DMS114 treated with DMSO at 0.1 percent for 48 hours (cell line): Measurements from ENCODE around the gene PHIP.
"Not testable (repeated sequence)": the region's sequence is repeated elsewhere in the genome, so short reads cannot be mapped to it uniquely, and the experiment has no call there.

Experiments used
- DNase-seq: peaks from one replicate; lab custom pipeline; 2025; ENCODE audit not compliant: unreplicated experiment; lab: John Stamatoyannopoulos, UW

PHIP gene

DNA sequence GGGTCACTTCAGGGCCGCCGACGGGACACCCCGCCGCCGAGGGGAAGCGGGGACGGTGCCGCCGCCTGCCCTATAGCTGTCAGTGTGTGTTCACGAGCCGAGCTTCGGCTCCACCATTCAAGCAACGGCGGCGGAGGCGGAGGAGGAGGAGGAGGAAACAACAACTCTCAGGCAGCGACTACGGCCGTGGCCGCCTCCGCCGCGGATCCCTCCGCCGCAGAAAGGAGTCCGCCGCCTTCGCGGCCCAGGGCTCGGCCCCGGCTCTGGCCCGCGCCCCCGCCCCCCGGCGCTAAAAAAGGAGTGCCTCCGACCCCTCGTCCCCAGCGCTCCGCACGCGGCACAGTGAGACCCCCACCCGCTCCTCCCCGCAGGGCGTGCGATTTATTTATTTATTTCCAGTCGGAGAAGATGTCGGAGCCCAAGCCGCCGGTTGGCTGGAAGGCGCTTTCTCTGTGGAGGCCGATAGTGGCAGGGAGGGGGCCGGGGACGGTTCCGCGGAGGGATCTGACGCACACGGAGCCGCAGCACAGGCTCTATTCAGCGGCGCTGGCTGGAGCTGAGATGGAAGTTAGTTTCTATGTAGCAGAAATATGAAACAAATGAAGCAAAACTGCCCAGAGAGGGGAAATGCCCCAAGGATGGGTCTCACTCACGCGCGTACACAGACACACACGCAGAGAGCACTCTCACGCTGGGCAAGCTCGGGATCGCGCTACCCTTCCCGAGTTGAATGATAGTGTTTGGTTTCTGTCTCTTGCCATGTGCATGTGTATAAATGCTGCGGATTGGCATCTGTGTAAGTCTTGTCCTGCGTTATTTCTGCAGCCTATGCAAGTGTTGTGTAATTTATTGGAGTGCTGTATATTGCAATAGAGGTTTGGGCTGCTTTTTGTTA, at the start of gene PHIP:
TSS of gene PHIP (minus strand) at position 180 of the 895 bp plus-strand sequence. CDS start 186 bp downstream, outside the sequence.
- peak; percentile 85 for DNase-seq

DNA sequence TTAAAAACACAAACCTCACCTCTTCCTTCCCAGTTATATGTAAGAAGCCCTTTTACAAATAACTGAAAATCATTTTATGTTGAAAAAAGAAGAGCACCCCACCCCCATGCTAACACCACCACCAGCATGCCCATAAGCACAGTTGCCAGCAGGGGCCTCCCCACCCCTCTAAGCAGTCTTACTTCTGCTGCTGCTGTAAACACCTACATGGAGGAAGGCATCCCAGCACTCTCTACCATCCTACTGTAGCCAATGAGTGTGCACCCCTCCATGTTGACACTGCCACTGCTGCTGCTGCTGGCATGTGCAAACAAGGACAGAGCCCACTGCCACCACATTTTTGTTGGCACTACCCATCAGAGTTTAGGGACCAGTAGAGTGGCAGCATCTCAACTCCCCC, 49.6 kb upstream of the PHIP start:
- DNase-seq, result no peak

DNA sequence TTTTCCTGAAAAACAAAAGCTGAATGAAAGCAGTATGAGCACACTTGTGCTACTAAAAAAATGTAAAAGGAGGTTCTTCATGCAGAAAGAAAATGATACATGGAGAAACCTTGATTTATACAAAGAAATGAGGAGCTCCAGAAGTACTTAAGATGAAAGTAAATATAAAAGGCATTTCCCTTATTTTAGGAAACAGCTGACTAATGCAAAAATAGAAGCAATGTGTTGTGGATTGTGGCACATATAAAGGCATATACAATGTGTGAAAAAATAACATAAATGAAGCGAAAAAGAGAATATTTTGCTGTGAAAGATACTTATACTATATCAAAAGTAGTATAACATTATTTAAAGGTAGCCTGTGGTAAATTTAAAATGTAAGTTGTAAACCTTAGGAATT, 41.2 kb upstream of the PHIP start:
- DNase-seq, result no peak

DNA sequence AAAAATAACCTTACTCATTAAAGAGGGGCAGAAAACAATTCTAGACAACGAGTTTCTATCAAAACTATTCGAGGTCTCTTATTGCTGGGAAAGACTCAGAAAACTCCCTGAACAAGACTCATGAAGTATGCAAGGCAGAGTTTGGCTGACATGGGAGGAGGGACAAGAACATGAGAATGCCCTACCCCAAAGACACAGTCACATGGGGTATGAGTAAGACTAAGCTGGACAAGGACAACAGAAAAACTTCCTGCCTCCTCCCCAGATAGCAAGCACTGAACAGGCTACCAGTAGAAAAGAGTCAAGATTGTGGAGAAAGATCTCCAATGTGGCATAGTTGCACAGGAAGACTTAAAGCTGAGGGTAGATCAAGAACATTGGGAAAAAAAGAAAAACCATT, 39.7 kb upstream of the PHIP start:
- DNase-seq, result no peak

DNA sequence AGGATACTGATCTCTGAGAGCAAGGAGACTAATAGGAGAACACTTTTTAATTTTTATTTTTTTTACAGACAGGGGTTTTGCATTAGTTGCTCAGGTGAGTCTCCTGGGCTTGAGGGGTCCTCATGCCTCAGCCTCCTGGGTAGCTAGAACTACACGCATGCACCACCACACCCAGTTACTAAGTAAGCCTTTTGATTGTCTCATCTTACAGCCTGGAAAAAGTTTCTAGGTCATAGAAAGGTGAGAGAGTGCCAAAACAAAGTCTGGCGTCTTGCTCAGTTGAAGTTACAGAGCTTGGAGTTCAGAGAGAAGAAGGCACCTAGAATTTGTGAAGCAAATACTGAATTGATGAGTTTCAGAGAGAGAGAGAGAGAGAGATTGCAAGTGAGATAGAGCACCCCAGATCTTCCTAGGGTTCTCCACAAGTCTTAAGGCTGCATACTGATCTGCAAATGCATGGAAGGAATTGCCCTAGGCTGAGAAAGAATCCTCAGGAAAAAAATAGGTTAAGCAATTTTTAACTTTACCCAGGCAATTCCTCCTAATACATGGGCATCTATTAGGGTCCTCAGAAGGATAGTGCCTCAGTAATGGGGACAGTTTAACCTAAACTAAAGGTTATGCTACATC, 37.6 kb upstream of the PHIP start:
- no peak for DNase-seq

DNA sequence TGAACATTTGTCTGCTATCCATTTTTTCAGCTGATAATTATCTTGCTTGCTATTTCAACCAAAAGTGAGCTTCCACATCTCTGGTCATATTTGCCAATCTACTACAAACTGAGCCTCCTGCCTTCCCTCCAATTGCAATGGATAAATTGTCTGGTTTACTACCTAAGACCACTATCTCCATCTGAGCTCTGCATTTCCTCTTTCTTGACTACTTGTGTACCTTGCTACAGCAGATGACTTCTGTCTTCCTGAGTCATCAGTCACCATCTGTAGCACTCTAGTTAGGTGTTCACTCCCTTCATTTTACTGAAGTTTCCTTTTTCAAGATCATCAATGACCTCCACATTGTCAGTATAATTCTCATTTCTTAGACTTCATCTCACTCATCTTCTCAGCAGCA, 33.5 kb upstream of the PHIP start:
- DNase-seq, result no peak

DNA sequence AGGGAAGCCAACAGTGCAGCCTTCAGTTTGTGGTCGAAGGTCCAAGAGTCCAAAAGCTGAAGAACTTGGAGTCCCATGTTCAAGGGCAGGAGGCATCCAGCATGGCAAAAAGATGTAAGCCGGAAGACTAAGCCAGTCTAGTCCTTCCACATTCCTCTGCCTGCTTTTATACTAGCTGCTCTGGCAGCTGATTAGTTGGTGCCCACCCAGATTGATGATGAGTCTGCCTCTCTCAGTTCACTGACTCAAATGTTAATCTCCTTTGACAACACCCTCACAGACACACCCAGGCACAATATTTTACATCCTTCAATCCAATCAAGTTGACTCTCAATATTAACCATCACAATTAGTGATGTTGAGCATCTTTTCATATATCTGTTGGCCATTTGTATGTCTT, 23.1 kb upstream of the PHIP start:
- no peak for DNase-seq

DNA sequence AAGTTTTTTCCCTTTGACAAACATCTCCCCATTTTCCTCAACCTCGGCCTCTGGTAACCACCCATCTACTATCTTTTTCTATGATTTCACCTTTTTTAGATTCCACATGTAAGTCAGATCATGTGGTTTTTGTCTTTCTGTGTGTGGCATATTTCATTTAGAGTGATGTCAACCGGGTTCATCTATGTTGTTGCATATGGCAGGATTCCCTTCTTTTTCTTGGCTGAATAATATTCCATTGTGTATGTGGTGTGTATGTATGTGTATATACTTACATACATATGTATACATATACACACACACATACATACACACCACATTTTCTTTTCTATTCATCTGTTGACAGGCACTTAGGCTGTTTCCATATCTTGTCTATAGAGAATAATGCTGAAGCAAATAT, 22.2 kb upstream of the PHIP start:
- DNase-seq, result no peak

DNA sequence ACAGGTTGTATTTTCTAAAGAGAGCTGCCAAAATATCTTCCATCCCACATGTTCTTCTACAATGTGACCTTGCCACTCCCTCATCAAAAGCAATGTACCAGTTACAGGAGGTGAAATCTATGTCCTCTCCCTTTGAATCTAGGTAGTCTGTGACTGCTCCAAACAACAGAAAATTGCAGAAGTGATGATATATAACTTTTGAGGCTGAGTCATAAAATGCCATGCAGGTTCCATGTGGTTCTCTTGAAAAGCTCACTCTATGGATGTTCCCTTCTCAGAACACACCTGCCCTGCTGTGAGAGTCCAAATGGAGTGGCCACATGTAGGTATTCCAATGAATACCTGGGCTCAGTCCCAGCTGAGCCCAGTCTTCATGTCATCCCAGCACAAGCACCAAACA, 16.9 kb upstream of the PHIP start:
- no peak for DNase-seq

DNA sequence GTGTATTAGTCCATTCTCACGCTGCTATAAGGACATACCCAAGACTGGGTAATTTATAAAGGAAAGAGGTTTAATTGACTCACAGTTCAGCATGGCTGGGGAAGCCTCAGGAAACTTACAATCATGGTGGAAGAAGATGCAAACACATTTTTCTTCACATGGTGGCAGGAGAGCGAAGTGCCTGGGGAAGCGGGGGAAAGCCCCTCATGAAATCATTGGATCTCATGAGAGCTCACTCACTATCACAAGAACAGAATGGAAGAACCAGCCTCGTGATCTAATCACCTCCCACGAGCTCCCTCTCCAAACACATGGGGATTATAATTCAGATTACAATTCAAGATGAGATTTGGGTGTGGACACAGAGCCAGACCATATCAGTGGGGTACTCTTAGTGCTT, 13.7 kb upstream of the PHIP start:
- not testable (repeated sequence) for DNase-seq

DNA sequence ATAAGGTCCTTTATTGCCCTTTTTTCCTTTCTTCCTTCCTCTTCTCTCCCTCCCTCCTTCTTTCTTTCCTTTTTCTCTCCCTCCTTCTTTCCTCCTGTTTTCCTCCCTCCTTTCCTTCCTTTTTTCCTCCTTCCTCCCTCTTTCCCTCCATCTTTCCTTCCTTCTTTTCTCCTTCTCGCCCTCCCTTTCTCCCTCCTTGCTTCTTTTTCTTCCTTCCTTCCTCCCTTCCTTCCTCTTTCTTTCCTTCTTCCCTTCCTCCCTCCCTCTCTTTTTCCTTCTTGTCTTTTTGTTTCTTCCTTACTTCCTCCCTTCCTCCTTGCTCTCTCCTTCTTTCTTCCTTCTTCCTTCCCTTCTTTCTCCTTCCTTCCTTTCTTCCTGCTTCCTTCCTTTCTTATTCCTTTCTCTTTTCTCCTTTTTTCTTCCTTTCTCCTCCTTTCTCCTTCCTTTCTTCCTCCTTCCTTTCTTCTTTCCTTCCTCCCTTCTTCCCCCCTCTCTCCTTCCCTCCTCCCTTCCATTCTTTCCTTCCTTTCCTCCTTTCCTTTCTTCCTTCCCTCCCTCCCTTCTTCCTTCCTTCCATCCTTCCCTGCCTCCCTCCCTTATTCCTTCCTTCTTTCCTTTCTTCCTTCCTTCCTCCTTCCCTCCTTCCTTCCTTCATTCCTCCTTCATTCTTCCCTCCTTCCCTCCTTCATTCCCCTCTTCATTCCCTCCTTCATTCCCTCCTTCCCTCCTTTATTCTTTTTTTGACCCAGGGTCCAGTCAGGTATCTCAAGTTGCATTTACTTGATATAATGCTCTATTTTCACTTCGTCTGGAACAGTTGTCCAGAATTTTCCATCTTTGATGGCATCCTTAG, 11.7 kb upstream of the PHIP start:
- DNase-seq, result no peak

DNA sequence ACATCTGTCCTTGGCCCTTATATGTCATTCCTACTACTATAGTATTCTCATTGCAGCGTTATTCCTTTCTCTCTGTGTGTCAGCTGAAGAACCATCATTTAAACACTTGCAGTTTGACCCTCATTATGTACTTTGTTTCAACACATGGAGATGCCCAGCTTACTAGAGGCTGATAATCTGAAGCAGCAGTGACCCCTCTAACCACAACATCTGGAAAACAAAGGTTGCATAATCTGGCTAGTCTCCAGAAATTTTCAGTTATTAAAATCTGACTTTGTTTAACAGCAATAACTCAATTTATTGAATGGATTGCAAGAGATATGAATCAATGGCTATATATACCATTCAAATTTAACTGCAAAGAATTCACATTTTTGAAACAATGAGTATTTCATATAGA, 6.6 kb upstream of the PHIP start:
- DNase-seq, result no peak

DNA sequence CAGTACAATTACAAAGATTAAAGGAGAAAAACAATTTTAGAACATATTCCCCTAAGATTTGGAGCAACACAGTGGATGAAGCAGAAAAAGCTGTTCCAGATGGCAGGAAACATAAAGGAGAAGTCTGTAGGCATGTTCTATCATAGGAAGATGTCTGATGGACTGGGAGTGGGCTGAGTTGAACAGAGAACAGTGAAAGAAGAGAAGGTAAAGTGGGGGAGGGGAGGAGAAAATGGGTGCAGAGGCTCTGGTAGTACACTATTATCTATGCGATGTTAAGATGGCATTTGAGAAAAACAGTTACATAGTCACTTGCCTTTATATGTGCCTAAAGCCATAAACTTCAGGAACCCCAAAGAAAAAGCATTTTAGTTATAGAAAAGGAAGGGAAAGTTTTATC, 4.2 kb upstream of the PHIP start:
- DNase-seq, result no peak

DNA sequence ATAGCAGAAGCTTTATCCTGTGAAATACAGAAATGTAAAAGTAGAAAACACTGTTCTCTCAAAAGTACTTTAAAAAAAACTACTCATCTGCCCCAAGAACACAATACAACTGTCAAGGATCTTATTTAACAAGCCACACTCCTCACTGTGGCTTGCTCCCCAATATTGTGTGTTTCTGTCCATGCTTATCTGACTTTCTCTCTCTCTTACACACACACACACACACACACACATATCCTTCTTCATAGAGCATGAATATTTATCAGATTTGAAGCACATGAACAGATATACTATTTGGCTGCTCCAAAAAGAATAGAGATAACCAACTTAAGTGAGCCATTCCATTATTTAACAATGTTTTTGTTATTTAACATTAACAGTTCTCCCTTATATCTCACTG, 3.6 kb upstream of the PHIP start:
- DNase-seq, result no peak

DNA sequence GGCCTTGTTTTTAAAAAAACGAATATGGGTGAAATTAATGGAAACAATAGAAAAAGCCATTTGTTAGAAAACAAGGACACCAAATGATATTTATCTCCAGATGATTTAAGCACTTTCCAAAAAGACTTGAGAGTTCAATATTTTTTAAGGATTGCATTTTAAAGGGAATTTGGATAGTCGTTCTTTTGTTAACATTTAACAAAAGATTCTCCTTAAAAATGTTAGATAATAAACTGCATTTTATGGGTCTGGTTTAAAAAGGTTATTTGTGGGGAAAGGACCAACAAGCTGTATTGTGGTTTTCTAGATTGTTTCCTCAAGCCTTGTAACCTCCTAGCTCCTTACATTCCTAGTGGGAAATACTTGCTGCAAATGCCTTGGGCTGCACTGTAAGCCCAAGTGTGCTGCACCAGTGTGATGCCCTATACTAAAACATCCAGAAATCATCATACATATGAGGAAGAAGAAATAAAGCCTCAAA, 1.5 kb upstream of the PHIP start:
- DNase-seq, result peak; percentile 28

DNA sequence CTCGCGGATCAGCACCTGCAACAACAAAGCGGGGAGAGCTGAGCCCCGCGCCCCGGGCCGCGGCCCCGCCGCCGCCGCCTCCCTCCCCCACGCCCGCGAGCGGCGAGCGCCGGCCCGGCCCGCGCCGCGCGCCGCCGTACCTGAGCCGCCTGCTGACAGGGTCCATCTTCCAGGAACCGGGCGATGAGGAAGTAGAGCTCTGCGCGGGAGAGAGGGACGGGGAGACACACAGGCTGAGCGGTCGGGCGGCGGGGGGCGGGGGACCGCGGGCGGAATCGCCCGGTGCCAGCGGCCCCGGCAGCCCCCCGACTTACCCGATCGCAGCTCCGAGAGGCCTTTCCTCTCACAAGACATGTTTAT, 359 bp downstream of the PHIP start:
- no peak for DNase-seq

DNA sequence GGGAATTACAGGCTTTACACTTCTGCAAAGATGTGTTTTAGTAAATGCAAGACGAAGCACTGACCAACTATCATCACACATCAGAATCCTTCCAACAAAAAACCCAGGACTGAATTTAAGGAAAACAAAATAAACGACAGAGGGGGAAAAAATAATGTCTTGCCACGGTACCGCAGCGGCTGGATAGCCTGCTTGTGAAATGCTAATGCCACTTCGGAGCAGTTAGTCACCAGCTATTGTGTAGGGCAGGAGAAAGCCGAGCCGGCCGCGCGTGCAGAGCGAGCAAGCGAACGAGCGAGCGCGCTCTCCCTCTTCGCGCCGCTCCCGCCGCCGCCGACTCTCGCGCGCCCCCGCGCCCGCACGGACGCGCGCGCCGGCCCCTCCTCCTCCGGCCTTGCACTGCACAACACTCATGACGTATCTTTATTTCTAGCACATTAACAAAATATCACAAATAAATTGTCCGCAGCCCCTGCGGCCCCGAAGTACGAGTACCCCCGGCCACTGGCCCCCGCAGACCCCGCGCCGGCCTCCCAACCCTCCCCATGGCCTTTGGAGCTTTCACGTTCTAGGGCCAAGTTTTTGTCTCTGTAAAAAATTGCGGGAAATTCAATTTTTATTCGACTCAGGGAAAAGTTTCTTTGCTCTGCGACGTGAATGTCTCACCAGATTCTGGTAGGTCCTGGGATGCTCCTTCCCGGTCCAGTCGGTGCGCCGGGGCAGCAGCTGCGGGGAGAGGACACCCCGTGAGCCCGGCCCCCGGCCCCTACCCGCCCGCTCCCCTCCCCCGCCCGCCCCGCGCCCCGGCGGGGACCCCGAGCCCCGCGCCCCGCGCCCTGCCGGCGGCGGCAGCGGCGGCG, 1.0 kb downstream of the PHIP start:
- peak; percentile 67 for DNase-seq

DNA sequence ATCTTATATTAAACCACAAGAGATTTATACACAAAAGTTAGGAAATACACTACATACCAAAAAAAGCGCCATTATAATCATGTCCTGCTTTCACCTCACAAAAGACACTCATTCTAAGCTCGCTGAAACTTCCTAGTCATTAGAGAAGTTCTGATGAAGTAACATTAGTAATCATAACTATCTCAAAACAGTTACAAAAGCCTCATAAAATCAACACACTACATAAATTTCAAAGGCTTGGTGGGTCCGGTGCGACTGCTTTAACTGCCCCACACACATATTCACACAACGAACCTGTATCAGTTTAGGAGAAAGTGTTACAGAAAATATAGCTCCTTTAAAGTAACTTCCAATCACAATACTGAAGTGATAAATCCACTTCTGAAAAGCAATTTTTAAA, 1.9 kb downstream of the PHIP start:
- no peak for DNase-seq

DNA sequence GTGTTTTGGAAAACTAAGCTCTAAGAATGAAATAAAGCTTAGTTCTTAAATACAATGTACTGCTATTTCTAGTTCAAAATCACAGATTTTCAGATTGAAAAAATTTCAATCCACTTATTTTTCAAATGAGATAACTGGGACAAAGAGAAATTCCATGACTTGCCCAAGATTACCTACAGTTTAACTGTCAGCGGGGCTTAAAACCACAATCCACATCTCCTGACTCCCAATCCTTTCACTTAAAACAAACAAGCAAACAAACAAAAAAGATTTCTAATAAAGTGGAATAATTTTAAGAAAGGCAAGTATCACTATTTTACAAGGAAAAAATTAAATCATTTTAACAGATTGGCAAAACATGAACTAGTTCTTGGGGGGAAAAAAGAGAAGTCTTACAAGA, 4.2 kb downstream of the PHIP start:
- no peak for DNase-seq

DNA sequence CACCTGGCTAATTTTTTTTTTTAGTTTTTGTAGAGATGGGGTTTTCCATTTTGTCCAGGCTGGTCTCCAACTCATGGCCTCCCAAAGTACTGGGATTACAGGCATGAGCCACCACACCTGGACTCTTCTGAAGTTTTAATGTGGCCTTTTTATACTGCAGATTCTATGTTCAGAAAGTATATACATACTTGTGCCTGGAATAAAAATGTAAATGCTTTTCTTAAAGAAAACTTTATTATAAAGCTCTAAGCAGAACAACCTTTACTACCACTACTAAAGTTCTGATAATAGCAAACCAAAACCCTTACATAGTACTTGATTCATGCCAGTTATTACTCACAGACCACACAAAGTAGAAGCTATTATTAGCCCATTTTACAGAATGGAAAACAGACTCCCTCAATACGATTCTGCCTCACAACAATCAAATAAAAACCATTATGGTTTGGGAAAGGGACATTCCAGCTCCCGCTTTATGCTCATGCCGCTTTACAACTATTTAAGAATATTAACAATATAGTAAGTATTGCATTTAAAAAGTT, 5.3 kb downstream of the PHIP start:
- no peak for DNase-seq
